ENCODE measurements around the gene PDGFD.

PDGFD gene

GRCh38 chr11:104005234-104005855, 158.6 kb downstream of the PDGFD start:
- no peak for DNase-seq (ENCODE audit: low read depth in 2 of 3, low spot score in 1 of 3)

DNA sequence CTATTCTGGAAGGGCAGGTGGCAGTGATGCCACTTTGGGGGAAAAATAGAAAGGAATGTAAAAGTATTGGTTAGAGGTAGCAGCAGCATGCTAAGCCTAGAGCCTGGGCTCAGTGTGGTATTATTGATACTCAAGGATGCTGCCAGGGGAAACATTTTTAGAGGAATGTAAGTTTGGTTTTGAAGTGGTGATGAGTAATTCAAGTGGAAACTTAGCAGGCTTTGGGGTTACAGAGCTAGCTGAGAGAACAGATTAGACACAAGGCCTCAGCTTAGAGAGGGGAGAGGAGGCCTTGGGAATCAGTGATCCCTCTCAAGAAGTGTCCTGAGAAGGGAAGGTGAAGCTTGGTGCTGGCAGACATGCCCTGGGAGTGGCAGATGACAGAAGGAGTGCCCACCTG, 160.5 kb downstream of the PDGFD start:
- no peak for DNase-seq (ENCODE audit: low read depth in 2 of 3, low spot score in 1 of 3)

- no peak for DNase-seq (ENCODE audit: low read depth in 2 of 3, low spot score in 1 of 3)
Observed at GRCh38 chr11:104001561-104002056, 162.3 kb downstream of the PDGFD start.

GRCh38 chr11:104000798-104001197, 163.1 kb downstream of the PDGFD start:
- DNase-seq (ENCODE audit: low read depth in 2 of 3, low spot score in 1 of 3), result no peak

GRCh38 chr11:103998826-103999508, 165.0 kb downstream of the PDGFD start:
- no peak for DNase-seq (ENCODE audit: low read depth in 2 of 3, low spot score in 1 of 3)

- DNase-seq (ENCODE audit: low read depth in 2 of 3, low spot score in 1 of 3), result no peak
Observed at GRCh38 chr11:103997082-103997481, 166.9 kb downstream of the PDGFD start.

GRCh38 chr11:103995896-103996295, 168.1 kb downstream of the PDGFD start:
- no peak for DNase-seq (ENCODE audit: low read depth in 2 of 3, low spot score in 1 of 3)

GRCh38 chr11:103994518-103994917, 169.4 kb downstream of the PDGFD start:
- no peak for DNase-seq (ENCODE audit: low read depth in 2 of 3, low spot score in 1 of 3)

GRCh38 chr11:103994094-103994493, 169.9 kb downstream of the PDGFD start:
- no peak for DNase-seq (ENCODE audit: low read depth in 2 of 3, low spot score in 1 of 3)

GRCh38 chr11:103993507-103993906, 170.4 kb downstream of the PDGFD start:
- DNase-seq (ENCODE audit: low read depth in 2 of 3, low spot score in 1 of 3), result no peak

- DNase-seq (ENCODE audit: low read depth in 2 of 3, low spot score in 1 of 3), result no peak
Observed at GRCh38 chr11:103988595-103988969, 175.4 kb downstream of the PDGFD start.

DNA sequence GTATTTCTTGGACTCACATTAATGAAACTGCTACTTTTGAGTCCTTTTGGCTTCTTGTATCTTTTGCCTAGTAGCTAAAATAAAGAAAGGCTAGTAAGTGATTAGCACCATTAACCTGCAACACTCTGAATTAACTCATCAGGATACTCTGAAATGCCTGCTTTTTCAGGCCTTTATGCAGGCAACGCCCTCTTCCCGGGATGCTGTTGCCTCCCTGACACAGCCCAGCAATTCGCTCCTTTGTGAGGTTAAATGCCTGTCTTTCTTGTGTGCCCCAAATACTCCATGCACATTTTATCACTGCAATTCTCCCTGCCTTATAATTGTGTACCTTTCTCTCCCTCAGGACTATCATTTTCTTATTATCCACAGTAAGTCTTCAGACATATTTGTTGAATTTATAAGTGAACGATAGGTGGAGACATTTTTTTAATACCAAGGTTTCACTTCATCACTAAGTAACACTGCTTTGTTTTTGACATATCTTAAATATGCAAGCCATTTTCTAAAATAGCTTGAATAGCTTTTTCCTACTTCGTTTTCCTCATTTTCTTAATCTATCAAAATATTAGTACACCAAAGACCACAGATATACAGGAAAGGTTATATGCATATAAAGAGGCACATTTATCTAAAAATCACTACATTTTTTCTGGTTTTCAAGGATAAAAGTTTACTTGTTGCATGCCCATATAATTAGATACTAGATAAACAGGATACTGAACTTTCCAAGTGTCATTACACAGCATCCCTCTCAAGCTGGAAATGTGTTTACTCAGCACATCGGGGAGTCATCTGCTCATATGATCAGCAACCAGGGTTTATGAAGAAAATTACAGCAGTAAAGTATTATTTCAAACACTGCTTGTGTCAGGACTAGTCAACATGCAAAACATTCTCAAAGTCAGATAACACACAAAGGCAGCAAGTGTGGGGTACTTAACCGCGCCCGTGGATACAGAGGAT, 176.0 kb downstream of the PDGFD start:
- no peak for DNase-seq (ENCODE audit: low read depth in 2 of 3, low spot score in 1 of 3)

GRCh38 chr11:103985041-103985440, 178.9 kb downstream of the PDGFD start:
- DNase-seq (ENCODE audit: low read depth in 2 of 3, low spot score in 1 of 3), result no peak

GRCh38 chr11:103980108-103980507, 183.8 kb downstream of the PDGFD start:
- no peak for DNase-seq (ENCODE audit: low read depth in 2 of 3, low spot score in 1 of 3)

DNA sequence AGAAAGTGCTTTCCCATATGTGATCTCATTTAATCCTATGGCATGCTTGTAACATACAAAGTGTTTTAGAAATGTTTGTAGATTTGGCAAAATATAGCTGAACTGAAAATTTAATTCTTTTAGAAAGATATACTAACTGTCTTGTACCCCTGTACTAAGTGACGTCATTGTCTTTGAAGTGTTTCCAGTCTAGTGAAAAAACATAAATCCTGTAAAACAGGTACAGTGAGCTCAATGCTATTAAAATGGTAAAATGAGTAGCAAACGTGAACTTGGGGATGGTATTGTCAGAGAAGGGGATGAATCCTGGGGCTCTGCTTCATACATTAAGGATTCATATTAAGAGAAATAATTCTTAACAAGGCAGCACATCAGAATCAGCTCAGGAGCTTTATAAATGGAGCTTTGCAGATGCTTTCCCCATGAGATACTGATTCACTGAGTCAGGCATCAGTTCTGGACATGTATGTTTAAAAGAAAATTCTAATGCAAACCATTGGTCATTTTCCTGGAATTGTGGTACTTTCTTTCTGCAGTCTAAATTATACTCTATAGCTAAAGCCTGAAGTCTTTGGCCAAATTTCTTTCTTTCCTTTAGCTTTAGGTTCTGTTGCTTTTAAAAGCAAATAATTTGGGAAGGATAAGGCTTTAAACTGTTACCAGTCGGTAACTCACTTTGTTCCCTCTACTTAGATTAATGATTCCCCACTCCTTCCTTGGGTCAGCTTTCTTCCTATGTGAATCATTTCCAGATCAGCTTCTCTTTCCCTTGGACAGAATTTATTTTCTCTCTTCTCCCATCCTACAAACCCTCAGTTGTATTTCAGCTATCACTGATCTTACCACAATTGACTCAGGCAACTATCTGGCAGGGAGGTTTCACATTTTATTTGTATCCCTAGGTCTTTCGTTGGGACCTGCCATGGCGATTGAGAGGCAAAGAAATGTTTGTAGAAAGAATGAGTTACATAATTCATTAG, 185.0 kb downstream of the PDGFD start:
- DNase-seq (ENCODE audit: low read depth in 2 of 3, low spot score in 1 of 3), result no peak

- DNase-seq (ENCODE audit: low read depth in 2 of 3, low spot score in 1 of 3), result no peak
Observed at GRCh38 chr11:103972013-103972412, 191.9 kb downstream of the PDGFD start.

GRCh38 chr11:103970701-103971249, 193.2 kb downstream of the PDGFD start:
- DNase-seq (ENCODE audit: low read depth in 2 of 3, low spot score in 1 of 3), result no peak

- DNase-seq (ENCODE audit: low read depth in 2 of 3, low spot score in 1 of 3), result no peak
Observed at GRCh38 chr11:103968685-103969084, 195.3 kb downstream of the PDGFD start.

DNA sequence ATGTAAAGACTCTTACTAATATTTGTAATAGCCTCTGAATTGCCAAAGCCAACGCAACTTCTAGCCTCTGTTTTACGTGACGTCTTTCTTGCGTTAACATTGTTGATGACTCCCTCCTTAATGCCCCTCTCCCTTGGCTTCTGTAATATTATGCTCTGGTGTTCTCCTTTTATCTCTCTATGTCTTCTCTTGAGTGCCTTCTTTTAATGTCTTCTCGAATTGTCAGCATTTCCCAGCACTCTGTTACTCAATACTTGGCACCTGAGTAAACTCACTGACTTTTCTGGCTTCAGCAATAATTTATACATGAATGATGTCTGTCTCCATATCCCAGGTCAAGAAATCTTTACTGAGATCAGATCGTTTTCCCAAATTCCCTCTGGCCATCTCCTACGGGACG, 196.0 kb downstream of the PDGFD start:
- DNase-seq (ENCODE audit: low read depth in 2 of 3, low spot score in 1 of 3), result no peak

DNA sequence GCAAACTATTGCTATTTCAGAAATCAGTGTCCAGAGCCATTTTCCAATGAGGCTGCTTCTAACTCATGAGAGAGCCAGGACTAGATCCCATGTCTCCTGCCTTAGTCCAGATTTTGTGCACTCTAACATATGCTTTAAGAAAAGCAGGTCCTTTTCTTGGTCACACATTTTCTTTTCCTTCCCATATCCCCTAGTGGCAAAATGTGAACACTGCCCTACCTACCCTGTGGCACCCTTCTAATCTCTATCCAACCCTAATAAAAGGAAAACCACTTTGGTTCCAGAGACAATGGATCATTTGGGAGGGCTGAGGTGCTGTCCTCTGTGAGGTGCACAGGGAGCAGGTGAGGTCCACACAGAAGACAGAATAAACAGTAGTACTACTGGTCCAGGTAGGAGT, 199.6 kb downstream of the PDGFD start:
- no peak for DNase-seq (ENCODE audit: low read depth in 2 of 3, low spot score in 1 of 3)

All from stimulated activated CD4-positive, alpha-beta T cell treated with anti-CD3 and anti-CD28 coated beads, Interleukin-12 subunit alpha, Interleukin-12 subunit beta, amount 100 ng/mL, for 48 hours (primary cell).